Measurements from ENCODE around the gene RBP5. TPM values are rescaled to one million over a fixed set of nuclear protein-coding genes. Genes with fewer than 3 reads are reported as not detected.
A peak's percentile ranks its signal among the peaks of the same experiment; 100 is the strongest.

Gene RBP5
- total and polyA plus RNA-seq, 9 of the 15 experiments (the other 6 are each of a cell fraction or from before 2014, with no cell fraction given) = 8.6 to 22.5 (median 11.4) TPM

GRCh38 chr12:7125632-7126227, 3.0 kb downstream of the RBP5 start:
- Histone ChIP-seq H3K27me3 (ENCODE audit: control insufficient read depth in 2 of 2, insufficient read depth in 2 of 2, low read length in 2 of 2) (no peaks in the 10 kb centered on the region), H3K9me3 (replicated peaks; ENCODE audit: control insufficient read depth, insufficient read depth, low read depth, low read length) (no peaks in the 10 kb centered on the region), H3K79me2 (ENCODE audit: control insufficient read depth, insufficient read depth, low read length) (peaks cover 31% of the 10 kb centered on the region), H3K9me1 (ENCODE audit: control insufficient read depth, insufficient read depth, low read length) (no peaks in the 10 kb centered on the region), H3K9ac (ENCODE audit: insufficient read depth in 1 of 2, low read depth in 2 of 2, low read length in 2 of 2) (peak overlapping the region in 1 of 2 experiments; percentile 31; a peak in 2 of 4 replicates), H3K4me1 (replicated peaks in 1 of 2; ENCODE audit: control insufficient read depth in 2 of 2, insufficient read depth in 2 of 2, low read length in 2 of 2) (peaks cover 65 to 71% of the 10 kb centered on the region in 2 experiments), H2AFZ (ENCODE audit: low read depth, low read length) (no peak overlapping the region), H3K4me2 (ENCODE audit: insufficient read depth, low read length) (peak overlapping the region; percentile 50; the same call in 1 of the 2 replicates), H3K27ac (ENCODE audit: extremely low read depth, low read depth, low read length) (peak overlapping the region; percentile 50), H4K20me1 (replicated peaks; ENCODE audit: control insufficient read depth, insufficient read depth, low read length) (no peaks in the 10 kb centered on the region), H3K36me3 (ENCODE audit: control insufficient read depth, insufficient read depth, low read length) (0 out of 3 replicates have a peak, but pooled peaks cover 4% of the 10 kb centered on the region), H3K4me3 (no peak overlapping the region)
- ATAC-seq = peak; percentile 5; the same call in 1 of the 3 replicates
- CTCF ChIA-PET (ENCODE audit: low intra/inter-chr PET ratio) = interaction anchor here (0.6 kb wide), 1 partner anchor 23 kb away, joined by 3 read pairs; no protein-coding TSS in a partner anchor
- intact Hi-C loops (cut with micrococcal nuclease) (no loop called here), in situ Hi-C loops (cut with MboI) (no loop called here)
- WGBS (ENCODE audit: insufficient coverage, low coverage, missing lambda C conversion rate) = 28% methylated on average over 3 of the region's 4 CpGs
- peak; percentile 15 for FAIRE-seq
- POLR2A ChIA-PET = interaction anchor here (0.5 to 2.0 kb wide), 7 partner anchors 18 to 353 kb away, joined by 3 to 5 read pairs (median 3); partner anchors contain the start of gene LAG3
- BruUV-seq (replicated peaks) = no TSS peak
- DNase-seq (ENCODE audit: extremely low read depth in 1 of 4, low spot score in 3 of 4) = no peak
- TF ChIP-seq PKNOX1 (IDR thresholded peaks at IDR 0.05) = peak; percentile 82
- 0 out of 2 replicates have a peak, but pooled peaks have one; percentile 52 for TF ChIP-seq SMARCA5 (IDR thresholded peaks at IDR 0.05)
- TF ChIP-seq RBM25 (IDR thresholded peaks at IDR 0.05; ENCODE audit: low read depth, low read length, severe bottlenecking) = peak; percentile 20
- TF ChIP-seq ATF7 (IDR thresholded peaks at IDR 0.05) = peak; percentile 86
- no peak for TF ChIP-seq CEBPG (CRISPR knock-in tag; IDR thresholded peaks at IDR 0.05)
- peak in 1 of 2 experiments; percentile 53; a peak in 2 of 4 replicates for TF ChIP-seq CEBPG (tag; conservative IDR thresholded peaks at IDR 0.05 in 1 of 2, IDR thresholded peaks at IDR 0.05 in 1 of 2)
- peak; percentile 85 for TF ChIP-seq ATF3 (IDR thresholded peaks at IDR 0.05)
- TF ChIP-seq ATF3 (CRISPR knock-in tag; conservative IDR thresholded peaks at IDR 0.05) = no peak
- no peak for TF ChIP-seq ZNF282 (CRISPR knock-in tag; IDR thresholded peaks at IDR 0.05)
- TF ChIP-seq COPS2 (conservative IDR thresholded peaks at IDR 0.05) = no peak
- TF ChIP-seq SIRT6 (IDR thresholded peaks at IDR 0.05; ENCODE audit: low read depth, low read length) = no peak
- 0 out of 2 replicates have a peak, but pooled peaks have one; percentile 23 for TF ChIP-seq TFAP4 (CRISPR knock-in tag; IDR thresholded peaks at IDR 0.05; ENCODE audit: borderline replicate concordance)
- no peak for TF ChIP-seq ADNP (tag; IDR thresholded peaks at IDR 0.05)
- 0 out of 2 replicates have a peak, but pooled peaks have one; percentile 61 for TF ChIP-seq BCOR (IDR thresholded peaks at IDR 0.05)
- TF ChIP-seq PBX2 (CRISPR knock-in tag; IDR thresholded peaks at IDR 0.05; ENCODE audit: low read depth) = no peak
- TF ChIP-seq PBX2 (tag; conservative IDR thresholded peaks at IDR 0.05; ENCODE audit: low read depth) = 0 out of 2 replicates have a peak, but pooled peaks have one; percentile 35
